Upper lobe of left lung (tissue), 6 donors: ENCODE data around the gene CLASP1. TPM values are rescaled to one million over a fixed set of nuclear protein-coding genes. Genes with fewer than 3 reads are reported as not detected.
A peak's percentile ranks its signal among the peaks of the same experiment; 100 is the strongest.

ENCODE experiments used
- ATAC-seq, 2 donors: fragments of 200-7000 bp; cut with Tn5 transposase; one replicate each; pipeline ENCODE4 v1.9.1; 2022; ENCODE audit warnings: mild to moderate bottlenecking in 2 of 2, moderate library complexity in 2 of 2; ENCODE audit not compliant: low FRiP score in 2 of 2
- DNase-seq, 2 donors: peaks; one replicate each; pipeline ENCODE4 v3.0.0-alpha.2; 2019 to 2020
- H3K27ac ChIP-seq, 4 donors: fragments of 200-600 bp; sonication (generic); one replicate each; pipeline ENCODE4 v1.5.1; 2016 to 2019
- H3K27me3 ChIP-seq, 4 donors: fragments of 200-600 bp; sonication (generic); one replicate each; pipeline ENCODE4 v1.5.1; 2017 to 2019
- H3K36me3 ChIP-seq, 4 donors: fragments of 200-600 bp; sonication (generic); one replicate each; pipeline ENCODE4 v1.5.1; 2016 to 2019
- H3K4me1 ChIP-seq, 4 donors: fragments of 200-600 bp; sonication (generic); one replicate each; pipeline ENCODE4 v1.5.1; 2018 to 2019
- H3K4me3 ChIP-seq, 4 donors: fragments of 200-600 bp; sonication (generic); one replicate each; pipeline ENCODE4 v1.5.1; 2017 to 2019; ENCODE audit warnings: mild to moderate bottlenecking in 2 of 4, moderate library complexity in 1 of 4
- H3K9me3 ChIP-seq, 4 donors: fragments of 200-600 bp; sonication (generic); one replicate each; pipeline ENCODE4 v1.5.1; 2018 to 2019
- CTCF ChIP-seq, 6 experiments: fragments of 450-650 bp in 4 of 6; fragments of 200-600 bp in 2 of 6; sonication (generic) in 2 of 6; IDR thresholded peaks; one replicate each; pipeline ENCODE4 v1.5.1; 2016 to 2019; ENCODE audit warnings: antibody characterized with exemption in 6 of 6
- EP300 ChIP-seq, 4 donors: sonication (generic); formaldehyde crosslinking; IDR thresholded peaks; one replicate each; pipeline ENCODE4 v1.5.1; 2017; ENCODE audit warnings: antibody characterized with exemption in 4 of 4, control low read depth in 2 of 4
- POLR2A ChIP-seq, 4 donors: fragments of 450-650 bp; IDR thresholded peaks; one replicate each; pipeline ENCODE4 v1.5.1; 2016 to 2017; ENCODE audit warnings: antibody characterized with exemption in 4 of 4, mild to moderate bottlenecking in 2 of 4
- POLR2AphosphoS5 ChIP-seq, 2 donors: sonication (generic); formaldehyde crosslinking; IDR thresholded peaks; one replicate each; pipeline ENCODE4 v1.5.1; 2017; ENCODE audit warnings: antibody characterized with exemption in 2 of 2
- WGBS, 2 donors: methylation state at CpG; one replicate each; pipeline ENCODE4 v1.1.5; 2017 to 2018; 5-methylcytosine and 5-hydroxymethylcytosine counted together
- total RNA-seq, 6 donors: library from RNA; depleted of rRNA in 4 of 6; stranded (reverse); fragments of >200 nt in 4 of 6; gene quantifications; one replicate each; pipeline versions ENCODE4 v1.1.0 to v1.2.1, GENCODE V29; 2016 to 2021
- donor health status: DM: no; HTN: no; CAD: no; lungs with moderate emphysema.
- donor health status: DM: no; HTN: yes; CAD: no; lungs with severe emphysema.

CLASP1 gene
- total RNA-seq, 6 donors from 2014 or later = 36.3 to 95.3 (median 46.8) TPM

DNA sequence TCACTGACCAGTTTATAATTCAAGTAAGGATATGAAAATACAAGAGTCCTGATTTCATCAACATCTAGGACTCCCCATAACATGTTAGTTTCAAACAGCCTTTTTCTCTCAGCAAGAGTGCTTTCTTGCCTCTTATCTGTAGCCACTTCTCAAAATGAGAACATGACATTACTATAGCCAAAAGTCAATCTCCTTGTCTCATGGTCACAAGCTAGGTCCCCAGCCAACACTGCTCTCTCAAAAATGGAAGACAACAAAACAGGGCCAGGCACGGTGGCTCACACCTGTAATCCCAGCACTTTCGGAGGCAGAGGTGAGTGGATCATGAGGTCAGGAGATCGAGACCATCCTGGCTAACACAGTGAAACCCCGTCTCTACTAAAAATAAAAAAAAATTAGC lies 15.8 kb downstream of the CLASP1 start:
- Histone ChIP-seq H3K27ac (no peak overlapping the region), H3K9me3 (no peaks in the 10 kb centered on the region), H3K27me3 (no peaks in the 10 kb centered on the region), H3K4me1 (peaks cover 14 to 34% (median 24%) of the 10 kb centered on the region in 4 donors), H3K36me3 (no peaks in the 10 kb centered on the region), H3K4me3 (no peak overlapping the region)
- no peak for ATAC-seq
- TF ChIP-seq EP300 (IDR thresholded peaks at IDR 0.05) (no peak), CTCF (IDR thresholded peaks at IDR 0.05) (no peak), POLR2AphosphoS5 (IDR thresholded peaks at IDR 0.05) (no peak), POLR2A (IDR thresholded peaks at IDR 0.05) (no peak)
- no peak for DNase-seq
- WGBS, 2 donors = 95 to 96% methylated on average over 4 of the region's 4 CpGs

DNA sequence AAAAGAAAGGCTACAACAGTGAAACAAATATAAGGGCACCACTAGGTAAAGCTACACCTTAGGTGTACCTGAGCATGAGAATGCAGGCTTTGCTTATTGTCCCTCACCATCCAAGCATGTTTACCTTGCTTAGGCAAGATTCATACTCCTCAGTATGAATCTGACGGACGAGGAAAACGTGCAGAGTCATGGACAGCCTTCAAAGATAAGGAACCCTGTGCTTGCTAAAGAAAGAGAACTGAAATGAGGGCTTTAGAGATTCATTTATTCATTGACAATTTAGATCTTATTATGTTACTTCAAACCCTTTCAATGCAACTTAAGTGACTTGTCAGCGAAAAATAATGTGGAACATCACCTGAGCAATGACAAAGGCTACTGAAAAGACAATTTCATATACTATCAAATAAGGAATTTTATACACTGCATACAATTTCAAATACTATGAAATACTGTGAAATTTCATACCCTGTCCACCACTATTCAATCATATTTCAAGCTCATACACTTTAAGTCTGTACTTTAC lies 21.7 kb downstream of the CLASP1 start:
- H3K36me3 ChIP-seq = no peaks in the 10 kb centered on the region
- TF ChIP-seq POLR2A (IDR thresholded peaks at IDR 0.05) (no peak), POLR2AphosphoS5 (IDR thresholded peaks at IDR 0.05) (no peak), CTCF (IDR thresholded peaks at IDR 0.05) (no peak), EP300 (IDR thresholded peaks at IDR 0.05) (no peak)
- DNase-seq = no peak
- peaks cover 18 to 33% (median 29%) of the 10 kb centered on the region in 4 donors for H3K4me1 ChIP-seq
- H3K4me3 ChIP-seq = no peak overlapping the region
- H3K27me3 ChIP-seq = no peaks in the 10 kb centered on the region
- peak overlapping the region; percentile 31 to 72 (median 69) for H3K27ac ChIP-seq
- H3K9me3 ChIP-seq = no peaks in the 10 kb centered on the region
- 65 to 75% methylated on average over 4 of the region's 4 CpGs for WGBS, 2 donors
- peak; percentile 23 to 34 for ATAC-seq

DNA sequence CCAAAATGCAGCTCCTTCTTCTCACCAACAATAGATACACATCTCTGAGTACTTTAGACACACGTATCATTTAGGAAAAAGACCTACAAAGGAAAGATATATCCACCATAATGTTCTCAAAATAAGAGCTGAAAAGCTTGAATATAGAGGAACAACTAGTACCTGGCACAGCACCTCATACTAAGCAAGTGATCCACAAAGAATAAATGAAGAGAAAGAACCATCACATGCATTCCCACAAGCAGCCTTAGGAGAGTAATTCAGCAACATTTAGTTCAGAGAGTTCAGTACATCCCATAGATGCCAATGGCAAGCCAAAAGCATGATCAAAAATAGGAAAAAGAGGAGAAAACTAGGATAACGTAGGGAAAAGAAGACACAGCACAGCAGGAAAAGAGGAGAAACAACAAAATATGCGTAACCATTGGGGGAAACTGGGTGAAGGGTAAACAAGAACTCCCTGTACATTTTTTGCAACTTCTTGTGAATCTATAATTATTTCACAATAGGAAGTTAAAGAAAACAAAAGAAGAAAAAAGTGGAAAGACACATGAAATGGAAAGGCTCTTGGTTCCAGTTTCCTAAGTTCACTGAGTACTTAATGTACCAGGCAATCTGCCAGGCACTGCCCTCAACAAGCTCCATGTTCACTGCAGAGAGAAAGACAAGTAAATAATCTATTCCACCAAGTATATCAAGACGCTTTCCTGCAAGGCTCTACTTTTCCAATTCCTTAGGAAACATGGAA lies 22.3 kb downstream of the CLASP1 start:
- Histone ChIP-seq H3K27ac (peak overlapping the region; percentile 34 to 72 (median 69)), H3K27me3 (no peaks in the 10 kb centered on the region), H3K4me1 (peaks cover 18 to 27% (median 24%) of the 10 kb centered on the region in 4 donors), H3K9me3 (no peaks in the 10 kb centered on the region), H3K4me3 (no peak overlapping the region), H3K36me3 (no peaks in the 10 kb centered on the region)
- TF ChIP-seq CTCF (IDR thresholded peaks at IDR 0.05) (no peak), POLR2AphosphoS5 (IDR thresholded peaks at IDR 0.05) (peak in 1 of 2 donors; percentile 13), EP300 (IDR thresholded peaks at IDR 0.05) (peak in 1 of 4 donors; percentile 55), POLR2A (IDR thresholded peaks at IDR 0.05) (no peak)
- 67 to 79% methylated on average over 4 of the region's 4 CpGs for WGBS, 2 donors
- DNase-seq = peak in 1 of 2 donors; percentile 80
- peak; percentile 11 to 35 for ATAC-seq

DNA sequence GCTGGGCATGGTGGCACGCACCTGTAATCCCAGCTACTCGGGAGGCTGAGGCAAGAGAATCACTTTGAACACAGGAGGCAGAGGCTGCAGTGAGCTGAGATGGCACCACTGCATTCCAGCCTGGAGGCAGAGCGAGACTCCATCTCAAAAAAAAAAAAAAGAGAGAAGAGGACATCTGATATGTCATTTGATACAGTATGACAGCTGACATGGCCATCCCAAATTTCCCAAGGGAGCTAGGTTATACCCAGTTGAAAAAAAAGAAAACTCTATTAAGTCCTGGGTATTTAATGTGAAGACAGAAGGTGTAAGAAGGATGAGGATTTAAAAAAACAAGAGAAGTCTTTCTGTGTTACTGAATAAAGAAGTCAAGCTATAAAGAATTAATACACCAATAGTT lies 23.3 kb downstream of the CLASP1 start:
- H3K36me3 ChIP-seq = no peaks in the 10 kb centered on the region
- TF ChIP-seq EP300 (IDR thresholded peaks at IDR 0.05) = no peak
- no peak for TF ChIP-seq POLR2AphosphoS5 (IDR thresholded peaks at IDR 0.05)
- no peak for TF ChIP-seq POLR2A (IDR thresholded peaks at IDR 0.05)
- no peak for TF ChIP-seq CTCF (IDR thresholded peaks at IDR 0.05)
- no peaks in the 10 kb centered on the region for H3K27me3 ChIP-seq
- H3K27ac ChIP-seq = peak overlapping the region in 2 of 4 donors; percentile 67 to 71
- 90 to 91% methylated on average over 3 of the region's 3 CpGs for WGBS, 2 donors
- peaks cover 18 to 25% (median 22%) of the 10 kb centered on the region in 4 donors for H3K4me1 ChIP-seq
- DNase-seq (no peak), ATAC-seq (no peak)
- H3K4me3 ChIP-seq = no peak overlapping the region
- no peaks in the 10 kb centered on the region for H3K9me3 ChIP-seq
